Spleen (tissue), 7 donors: Measurements from ENCODE around the gene DEK.

Source experiments
- POLR2AphosphoS5 ChIP-seq, 3 donors: sonication (generic); formaldehyde crosslinking; IDR thresholded peaks; one replicate each; pipeline ENCODE4 v1.5.1; 2017; ENCODE audit warnings: antibody characterized with exemption in 3 of 3
- TF ChIP-seq, protein P1 (sequence below), 11 experiments: fragments of 200-600 bp in 7 of 11; fragments of 450-650 bp in 4 of 11; sonication (generic) in 4 of 11; IDR thresholded peaks in 8 of 11; conservative IDR thresholded peaks in 3 of 11; 1 replicate in 7 of 11; 2 replicates in 4 of 11; pipeline versions ENCODE4 v1.4.0 to v1.8.0; 2016 to 2021; ENCODE audit warnings: antibody characterized with exemption in 11 of 11, inconsistent platforms in 4 of 11, mild to moderate bottlenecking in 1 of 11
- donor health status: DM: no; HTN: no; CAD: no; lungs with moderate emphysema.
- donor health status: DM: no; HTN: no; CAD: no.
- donor health status: DM: no; HTN: no; CAD: no.

DNA sequence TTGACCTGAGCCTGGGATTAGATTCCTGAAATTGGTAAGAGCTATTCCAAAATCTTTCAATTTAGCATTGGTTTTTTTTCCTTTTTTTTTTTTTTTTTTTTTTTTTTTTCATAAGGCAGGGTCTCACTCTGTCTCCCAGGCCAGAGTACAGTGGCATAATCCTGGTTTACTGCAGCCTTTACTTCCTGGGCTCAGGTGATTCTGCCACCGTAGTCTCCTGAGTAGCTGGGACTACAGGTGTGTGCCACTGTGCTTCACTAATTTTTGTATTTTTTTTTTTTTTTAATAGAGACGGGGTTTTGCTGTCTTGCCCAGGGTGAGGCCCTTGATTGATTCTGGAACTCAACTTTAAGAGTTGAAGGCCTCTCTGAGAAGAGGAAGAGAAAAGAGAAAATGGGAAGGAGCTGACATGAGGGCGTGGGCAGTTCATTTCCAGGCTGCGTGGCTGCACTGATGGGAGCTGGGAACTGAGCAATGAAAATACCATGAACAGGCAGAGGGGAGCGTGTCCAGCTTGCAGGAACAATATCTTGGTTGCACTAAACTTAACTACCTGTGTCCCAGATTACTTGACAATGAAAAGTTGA lies 84.5 kb downstream of the DEK start:
- TF ChIP-seq, protein P1, sequence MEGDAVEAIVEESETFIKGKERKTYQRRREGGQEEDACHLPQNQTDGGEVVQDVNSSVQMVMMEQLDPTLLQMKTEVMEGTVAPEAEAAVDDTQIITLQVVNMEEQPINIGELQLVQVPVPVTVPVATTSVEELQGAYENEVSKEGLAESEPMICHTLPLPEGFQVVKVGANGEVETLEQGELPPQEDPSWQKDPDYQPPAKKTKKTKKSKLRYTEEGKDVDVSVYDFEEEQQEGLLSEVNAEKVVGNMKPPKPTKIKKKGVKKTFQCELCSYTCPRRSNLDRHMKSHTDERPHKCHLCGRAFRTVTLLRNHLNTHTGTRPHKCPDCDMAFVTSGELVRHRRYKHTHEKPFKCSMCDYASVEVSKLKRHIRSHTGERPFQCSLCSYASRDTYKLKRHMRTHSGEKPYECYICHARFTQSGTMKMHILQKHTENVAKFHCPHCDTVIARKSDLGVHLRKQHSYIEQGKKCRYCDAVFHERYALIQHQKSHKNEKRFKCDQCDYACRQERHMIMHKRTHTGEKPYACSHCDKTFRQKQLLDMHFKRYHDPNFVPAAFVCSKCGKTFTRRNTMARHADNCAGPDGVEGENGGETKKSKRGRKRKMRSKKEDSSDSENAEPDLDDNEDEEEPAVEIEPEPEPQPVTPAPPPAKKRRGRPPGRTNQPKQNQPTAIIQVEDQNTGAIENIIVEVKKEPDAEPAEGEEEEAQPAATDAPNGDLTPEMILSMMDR (IDR thresholded peaks at IDR 0.05 in 8 of 11, conservative IDR thresholded peaks at IDR 0.05 in 3 of 11) = no peak
- TF ChIP-seq POLR2AphosphoS5 (IDR thresholded peaks at IDR 0.05) = no peak
